KOPT-K1 (cell line): Measurements from ENCODE around the gene CASR.

Experiments
- H3K27ac ChIP-seq: fragments of 200-600 bp; sonication (generic); 2 replicates; pipeline ENCODE4 v1.5.1; 2016; ENCODE audit warnings: antibody characterized with exemption, mild to moderate bottlenecking, low read depth, low read length; ENCODE audit not compliant: poor library complexity, severe bottlenecking
- H3K36me3 ChIP-seq: fragments of 200-600 bp; sonication (generic); 2 replicates; pipeline ENCODE4 v1.5.1; 2017; ENCODE audit warnings: antibody characterized with exemption, mild to moderate bottlenecking, low read length, moderate library complexity; ENCODE audit not compliant: insufficient read depth
- H3K9me3 ChIP-seq: fragments of 200-600 bp; sonication (generic); 2 replicates; pipeline ENCODE4 v1.5.1; 2017; ENCODE audit warnings: antibody characterized with exemption, low read length, mild to moderate bottlenecking; ENCODE audit not compliant: insufficient read depth, poor library complexity, severe bottlenecking

CASR gene

DNA sequence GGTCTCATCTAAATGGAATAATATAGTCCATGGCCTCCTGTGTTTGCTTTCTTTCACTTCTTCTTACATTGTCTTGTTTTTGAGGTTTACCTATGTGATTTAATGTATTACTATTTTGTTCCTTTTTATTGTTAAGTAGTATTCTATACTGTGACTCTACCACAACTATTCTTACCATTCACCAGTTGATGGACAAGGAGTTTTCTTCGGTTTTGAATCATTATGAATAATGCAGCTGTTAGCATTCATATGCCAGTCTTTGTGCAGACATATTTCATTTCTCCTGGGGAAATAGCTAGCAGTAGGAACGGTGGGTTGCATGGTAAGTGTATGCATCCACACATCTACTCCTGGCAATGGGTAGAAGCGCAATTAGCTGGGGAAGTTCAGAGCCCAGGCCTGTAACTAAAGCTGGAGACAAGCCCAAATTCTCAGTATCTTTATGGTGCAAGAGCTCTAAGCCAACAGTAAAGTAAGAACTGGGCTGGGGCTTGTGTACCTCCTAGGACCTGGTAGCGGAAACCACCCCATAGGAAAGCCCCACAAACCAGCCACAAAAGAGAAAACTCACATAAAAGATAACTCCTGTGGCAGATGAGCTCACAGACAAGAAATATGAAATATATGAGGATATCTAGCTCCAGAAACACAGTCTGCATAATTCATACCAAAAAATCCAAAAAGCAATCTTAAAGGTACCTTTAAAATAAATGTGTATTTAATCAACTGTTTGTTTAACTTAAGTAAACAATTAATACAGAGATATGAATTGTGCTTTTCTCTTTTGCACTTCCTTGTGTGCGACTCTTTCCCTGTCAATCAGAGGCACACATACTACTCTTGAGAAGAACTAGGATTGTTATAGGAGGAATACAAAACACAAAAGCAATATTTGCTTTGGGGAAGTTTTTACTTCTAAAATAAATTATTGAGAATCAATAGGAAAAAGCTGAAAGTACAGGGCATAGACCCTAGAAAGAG lies 138.9 kb downstream of the CASR start:
- Histone ChIP-seq H3K27ac (no peak overlapping the region), H3K9me3 (peaks cover 23% of the 10 kb centered on the region), H3K36me3 (no peaks in the 10 kb centered on the region)

DNA sequence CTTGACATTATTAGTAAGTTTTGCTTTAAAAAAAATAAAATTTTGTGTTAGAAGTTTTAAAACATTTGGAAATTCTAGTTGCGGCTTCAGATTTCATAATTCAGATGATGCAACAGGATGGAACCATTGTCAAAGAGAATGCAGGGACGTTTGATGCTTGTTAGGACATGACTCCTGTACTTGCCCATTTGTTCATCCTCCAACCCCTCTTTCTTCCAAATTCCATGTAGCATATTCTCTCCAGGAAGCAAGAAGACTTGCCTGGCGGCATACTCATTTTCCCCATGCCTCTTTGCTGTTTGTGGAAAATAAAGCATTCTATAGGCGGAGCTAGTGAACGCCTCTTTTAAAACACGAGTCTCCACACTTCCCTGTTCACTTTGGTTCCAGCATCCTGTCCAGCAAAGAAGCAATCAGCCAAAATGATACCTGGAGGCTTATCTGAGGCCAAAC lies 141.4 kb downstream of the CASR start, which contains the start of gene CSTA:
TSS of gene CSTA (plus strand) at position 378 of the 453 bp plus-strand sequence. CDS start at position 423, 45 bp downstream.
- Histone ChIP-seq H3K36me3 (no peaks in the 10 kb centered on the region), H3K9me3 (peaks cover 8% of the 10 kb centered on the region), H3K27ac (no peak within 1 kb of the TSS)

DNA sequence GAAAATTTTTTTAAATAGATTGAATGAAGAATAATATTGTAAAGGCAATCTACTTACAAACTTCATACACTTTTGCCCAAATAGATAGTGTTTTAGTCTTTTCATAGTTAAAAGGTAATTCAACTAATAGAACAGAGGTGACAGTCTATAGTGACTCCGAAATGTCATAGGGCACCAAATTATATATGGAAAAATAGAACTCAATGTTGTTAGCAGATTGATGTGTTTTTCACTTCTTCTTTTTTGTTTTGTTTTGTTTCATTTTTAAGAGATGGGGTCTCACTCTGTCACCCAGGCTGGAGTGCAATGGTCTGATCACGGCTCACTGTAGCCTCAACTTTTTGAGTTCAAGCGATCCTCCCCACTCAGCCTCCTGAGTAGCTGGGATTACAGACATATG lies 142.3 kb downstream of the CASR start:
- no peak overlapping the region for H3K27ac ChIP-seq
- H3K36me3 ChIP-seq: no peaks in the 10 kb centered on the region

DNA sequence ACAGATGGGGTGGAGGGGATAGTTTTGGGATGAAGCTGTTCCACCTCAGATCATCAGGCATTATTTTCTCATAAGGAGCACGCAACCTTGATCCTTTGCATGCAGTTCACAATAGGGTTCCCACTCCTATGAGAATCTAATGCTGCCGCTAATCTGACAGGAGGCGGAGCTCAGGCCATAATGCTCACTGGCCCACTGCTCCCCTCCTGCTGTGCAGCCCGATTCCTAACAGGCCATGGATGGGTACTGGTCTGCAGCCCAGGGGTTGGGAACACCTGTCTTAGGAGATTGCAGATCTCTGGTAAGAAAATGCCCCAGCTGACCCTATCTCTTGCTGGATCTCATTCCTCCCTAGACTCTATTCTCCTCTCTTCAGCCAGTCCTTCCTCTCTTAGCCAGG lies 148.4 kb downstream of the CASR start:
- Histone ChIP-seq H3K9me3 (no peaks in the 10 kb centered on the region), H3K36me3 (no peaks in the 10 kb centered on the region), H3K27ac (no peak overlapping the region)

More for the DNA sequence above, 142.3 kb downstream of the CASR start:
- H3K9me3 ChIP-seq: no peaks in the 10 kb centered on the region

DNA sequence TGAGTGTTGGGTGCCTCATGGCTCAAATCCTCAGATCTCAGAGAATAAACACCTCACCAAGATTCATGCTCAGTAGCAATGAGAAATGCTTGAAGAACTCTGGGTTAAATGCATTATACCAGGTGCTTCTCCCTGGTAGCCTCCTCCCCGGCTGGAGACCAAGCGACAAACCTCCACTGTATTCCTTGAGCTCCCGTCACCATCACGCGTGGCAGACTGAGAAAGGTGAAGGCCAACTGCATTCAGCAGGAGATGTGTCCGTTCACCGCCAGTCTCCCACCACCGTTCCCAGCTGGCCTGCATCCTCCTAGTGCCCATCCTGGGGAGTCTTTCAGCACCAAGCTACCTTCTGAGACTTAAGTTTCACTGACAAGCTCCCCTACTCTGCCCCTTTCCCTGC lies 149.1 kb downstream of the CASR start:
- no peak overlapping the region for H3K27ac ChIP-seq
- no peaks in the 10 kb centered on the region for H3K36me3 ChIP-seq
- no peaks in the 10 kb centered on the region for H3K9me3 ChIP-seq
